Lower lobe of right lung (tissue), 2 donors: ENCODE results near the gene RASA3. TPM values are rescaled to one million over a fixed set of nuclear protein-coding genes. Genes with fewer than 3 reads are reported as not detected.
A peak's percentile ranks its signal among the peaks of the same experiment; 100 is the strongest.

Source experiments
- ATAC-seq, 2 donors: fragments of 200-7000 bp; cut with Tn5 transposase; one replicate each; pipeline ENCODE4 v1.9.1; 2020 to 2022; ENCODE audit warnings: mild to moderate bottlenecking in 2 of 2, moderate library complexity in 2 of 2
- DNase-seq: peaks from one replicate; pipeline ENCODE4 v3.0.0-alpha.2; 2020
- H3K27ac ChIP-seq: fragments of 200-600 bp; one replicate; pipeline ENCODE4 v1.8.0; 2022
- H3K27me3 ChIP-seq: fragments of 200-600 bp; one replicate; pipeline ENCODE4 v1.8.0; 2022; ENCODE audit warnings: low read depth
- H3K36me3 ChIP-seq: fragments of 200-600 bp; one replicate; pipeline ENCODE4 v1.8.0; 2022; ENCODE audit warnings: mild to moderate bottlenecking
- H3K4me1 ChIP-seq: fragments of 200-600 bp; one replicate; pipeline ENCODE4 v1.8.0; 2022
- H3K4me3 ChIP-seq: fragments of 200-600 bp; one replicate; pipeline ENCODE4 v1.8.0; 2022; ENCODE audit warnings: mild to moderate bottlenecking
- H3K9me3 ChIP-seq: fragments of 200-600 bp; one replicate; pipeline ENCODE4 v1.8.0; 2022
- intact Hi-C: fragments of 100-400 bp; cut with DNase I; formaldehyde crosslinking; loops from one replicate; pipeline ENCODE4 v1.11.0; 2022
- total RNA-seq: library from RNA; stranded (reverse); fragmentation: NEBNext Ultra II Directional; extraction: Animal tissue kit (Norgen Biotek cat#: 25700); gene quantifications from one replicate; pipeline ENCODE4 v1.2.1, GENCODE V29; 2021
- TF ChIP-seq, protein P1 (sequence below): fragments of 200-600 bp; IDR thresholded peaks from one replicate; pipeline ENCODE4 v1.8.0; 2022; ENCODE audit warnings: antibody characterized with exemption, mild to moderate bottlenecking
- donor health status: DM: no; HTN: yes; CAD: no; lungs with severe emphysema.

The RASA3 gene
- total RNA-seq, 1 donor from 2014 or later: 19.1 TPM

DNA sequence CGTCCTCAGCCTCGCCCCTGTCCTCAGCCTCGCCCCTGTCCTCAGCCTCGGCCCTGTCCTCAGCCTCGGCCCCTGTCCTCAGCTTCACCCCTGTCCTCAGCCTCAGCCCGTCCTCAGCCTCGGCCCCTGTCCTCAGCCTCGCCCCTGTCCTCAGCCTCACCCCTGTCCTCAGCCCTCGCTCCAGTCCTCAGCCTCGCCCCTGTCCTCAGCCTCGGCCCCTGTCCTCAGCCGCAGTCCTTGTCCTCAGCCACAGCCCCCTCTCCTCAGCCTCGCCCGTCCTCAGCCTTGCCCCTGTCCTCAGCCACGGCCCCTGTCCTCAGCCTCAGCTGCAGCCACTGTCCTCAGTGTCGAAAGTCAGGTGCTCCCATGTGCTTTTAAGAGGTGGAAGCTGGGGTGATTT lies 169.0 kb downstream of the RASA3 start:
- intact Hi-C loops: no loop called here
- no peaks in the 10 kb centered on the region for H3K27me3 ChIP-seq
- no peaks in the 10 kb centered on the region for H3K36me3 ChIP-seq
- no peak overlapping the region for H3K27ac ChIP-seq
- no peak overlapping the region for H3K4me3 ChIP-seq
- TF ChIP-seq, protein P1, sequence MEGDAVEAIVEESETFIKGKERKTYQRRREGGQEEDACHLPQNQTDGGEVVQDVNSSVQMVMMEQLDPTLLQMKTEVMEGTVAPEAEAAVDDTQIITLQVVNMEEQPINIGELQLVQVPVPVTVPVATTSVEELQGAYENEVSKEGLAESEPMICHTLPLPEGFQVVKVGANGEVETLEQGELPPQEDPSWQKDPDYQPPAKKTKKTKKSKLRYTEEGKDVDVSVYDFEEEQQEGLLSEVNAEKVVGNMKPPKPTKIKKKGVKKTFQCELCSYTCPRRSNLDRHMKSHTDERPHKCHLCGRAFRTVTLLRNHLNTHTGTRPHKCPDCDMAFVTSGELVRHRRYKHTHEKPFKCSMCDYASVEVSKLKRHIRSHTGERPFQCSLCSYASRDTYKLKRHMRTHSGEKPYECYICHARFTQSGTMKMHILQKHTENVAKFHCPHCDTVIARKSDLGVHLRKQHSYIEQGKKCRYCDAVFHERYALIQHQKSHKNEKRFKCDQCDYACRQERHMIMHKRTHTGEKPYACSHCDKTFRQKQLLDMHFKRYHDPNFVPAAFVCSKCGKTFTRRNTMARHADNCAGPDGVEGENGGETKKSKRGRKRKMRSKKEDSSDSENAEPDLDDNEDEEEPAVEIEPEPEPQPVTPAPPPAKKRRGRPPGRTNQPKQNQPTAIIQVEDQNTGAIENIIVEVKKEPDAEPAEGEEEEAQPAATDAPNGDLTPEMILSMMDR: no peak
- no peaks in the 10 kb centered on the region for H3K9me3 ChIP-seq
- ATAC-seq (no peak), DNase-seq (peak; percentile 14)
- H3K4me1 ChIP-seq: no peaks in the 10 kb centered on the region

DNA sequence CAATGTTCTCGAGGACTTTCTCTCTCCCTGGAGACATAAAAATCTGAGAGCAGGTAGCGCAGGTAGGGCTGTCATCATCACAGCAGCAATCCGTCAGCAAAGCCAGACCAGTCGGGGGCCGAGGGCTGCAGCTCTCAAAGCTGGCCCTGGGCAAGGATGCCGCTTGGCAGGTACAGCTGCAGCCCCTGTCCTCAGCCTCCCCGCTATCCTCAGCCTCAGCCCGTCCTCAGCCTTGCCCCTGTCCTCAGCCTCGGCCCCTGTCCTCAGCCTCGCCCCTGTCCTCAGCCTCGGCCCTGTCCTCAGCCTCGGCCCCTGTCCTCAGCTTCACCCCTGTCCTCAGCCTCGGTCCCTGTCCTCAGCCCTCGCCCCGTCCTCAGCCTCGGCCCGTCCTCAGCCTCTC lies 169.4 kb downstream of the RASA3 start:
- no peaks in the 10 kb centered on the region for H3K4me1 ChIP-seq
- ATAC-seq (no peak), DNase-seq (peak; percentile 30)
- no peaks in the 10 kb centered on the region for H3K9me3 ChIP-seq
- no peak overlapping the region for H3K27ac ChIP-seq
- no peaks in the 10 kb centered on the region for H3K36me3 ChIP-seq
- no peak overlapping the region for H3K4me3 ChIP-seq
- intact Hi-C loops: no loop called here
- H3K27me3 ChIP-seq: no peaks in the 10 kb centered on the region
- TF ChIP-seq, protein P1: no peak

DNA sequence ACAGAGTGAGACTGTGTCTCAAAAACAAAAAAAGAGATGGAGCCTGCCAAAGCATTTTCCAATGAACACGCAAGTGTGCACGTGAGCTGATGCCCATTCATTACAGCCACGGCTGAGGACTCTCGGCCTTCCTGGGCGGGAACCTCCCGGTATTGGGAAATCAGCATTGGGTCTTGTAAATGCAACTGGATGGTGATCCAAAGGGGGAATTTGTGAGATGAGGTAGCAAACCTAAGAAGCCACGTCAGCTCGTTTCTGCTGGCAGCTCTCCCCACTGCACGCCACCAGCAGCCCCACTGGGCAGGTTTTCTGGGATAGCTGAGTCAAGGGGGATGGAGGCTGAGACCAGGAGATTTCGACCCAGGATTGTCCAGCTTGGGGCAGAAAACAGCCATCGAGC lies 170.0 kb downstream of the RASA3 start:
- DNase-seq (peak; percentile 30), ATAC-seq (no peak)
- H3K4me1 ChIP-seq: no peaks in the 10 kb centered on the region
- H3K27ac ChIP-seq: no peak overlapping the region
- no peaks in the 10 kb centered on the region for H3K27me3 ChIP-seq
- H3K36me3 ChIP-seq: no peaks in the 10 kb centered on the region
- intact Hi-C loops: no loop called here
- no peak overlapping the region for H3K4me3 ChIP-seq
- H3K9me3 ChIP-seq: no peaks in the 10 kb centered on the region
- TF ChIP-seq, protein P1: no peak

DNA sequence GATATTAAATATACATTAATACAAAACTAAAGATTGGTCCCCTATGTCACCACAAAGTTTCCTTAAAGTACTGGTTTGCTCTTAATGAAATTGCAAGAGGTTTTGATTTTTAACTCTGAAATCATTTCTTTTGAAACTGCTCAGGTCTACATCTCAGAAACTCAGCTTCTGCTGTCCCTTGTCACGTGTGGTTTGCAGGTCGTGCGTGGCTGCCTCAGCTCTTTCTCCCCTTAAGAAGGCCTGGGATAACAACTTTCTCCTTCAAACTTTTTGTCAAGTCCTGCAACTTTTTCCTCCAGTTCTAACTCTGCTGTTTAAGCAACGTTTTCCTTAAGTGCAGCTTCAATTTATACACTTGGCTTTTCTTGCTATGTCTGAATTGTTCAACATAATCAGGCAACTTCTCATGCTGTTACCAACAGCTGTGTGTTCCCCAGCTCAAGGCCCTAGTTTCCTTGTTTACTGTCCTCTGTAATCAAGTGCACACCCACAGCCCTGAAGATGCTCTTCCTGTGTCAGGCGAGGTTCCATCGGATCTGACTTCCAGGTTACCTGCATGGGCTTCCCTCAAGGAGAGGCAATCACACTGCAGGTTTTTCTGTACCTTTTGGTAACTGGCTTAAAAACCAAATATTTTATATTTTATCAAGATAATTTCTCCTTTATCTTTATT lies 172.0 kb downstream of the RASA3 start:
- Histone ChIP-seq H3K27ac (no peak overlapping the region), H3K36me3 (no peaks in the 10 kb centered on the region), H3K4me1 (no peaks in the 10 kb centered on the region), H3K27me3 (no peaks in the 10 kb centered on the region), H3K9me3 (no peaks in the 10 kb centered on the region), H3K4me3 (no peak overlapping the region)
- DNase-seq (no peak), ATAC-seq (no peak)
- intact Hi-C loops: no loop called here
- TF ChIP-seq, protein P1: no peak

DNA sequence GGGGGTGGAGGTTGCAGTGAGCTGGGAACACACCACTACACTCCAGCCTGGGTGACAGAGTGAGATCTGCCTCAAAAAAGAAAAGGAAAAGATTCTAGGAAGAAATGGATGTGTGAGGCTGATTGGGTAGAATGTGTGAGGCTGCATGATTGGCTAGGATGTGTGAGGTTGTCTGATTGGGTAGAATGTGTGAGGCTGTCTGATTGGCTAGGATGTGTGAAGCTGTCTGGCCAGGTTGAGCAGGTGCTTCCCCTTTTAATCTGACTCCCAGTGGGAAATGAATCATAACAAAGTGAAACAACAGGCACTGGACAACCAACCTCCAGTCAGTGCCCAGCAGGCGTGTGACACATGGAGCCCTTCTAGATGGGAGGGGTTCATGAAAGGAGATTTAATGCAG lies 173.2 kb downstream of the RASA3 start:
- DNase-seq (no peak), ATAC-seq (peak in 1 of 2 donors; percentile 42)
- Histone ChIP-seq H3K9me3 (no peaks in the 10 kb centered on the region), H3K4me3 (no peak overlapping the region), H3K4me1 (no peaks in the 10 kb centered on the region), H3K36me3 (no peaks in the 10 kb centered on the region), H3K27me3 (no peaks in the 10 kb centered on the region), H3K27ac (no peak overlapping the region)
- intact Hi-C loops: no loop called here
- TF ChIP-seq, protein P1: no peak
